HG02981 (cell line): Measurements from ENCODE around the gene DHRS4L2.
"Not testable (repeated sequence)": the region's sequence is repeated elsewhere in the genome, so short reads cannot be mapped to it uniquely, and the experiment has no call there.

Experiments
- ATAC-seq: cut with Tn5 transposase; IDR thresholded peaks from one replicate; pipeline ENCODE4 v1.9.1; 2021; ENCODE audit warnings: mild to moderate bottlenecking, moderate library complexity; ENCODE audit not compliant: unreplicated experiment

DHRS4L2 gene

GRCh38 chr14:23970283-23970659 lies 18.5 kb upstream of the DHRS4L2 start:
- ATAC-seq = not testable (repeated sequence)

GRCh38 chr14:23973178-23973577 lies 15.6 kb upstream of the DHRS4L2 start:
- ATAC-seq = not testable (repeated sequence)

GRCh38 chr14:23974041-23974440 lies 14.7 kb upstream of the DHRS4L2 start:
- ATAC-seq = not testable (repeated sequence)

- not testable (repeated sequence) for ATAC-seq
Observed at GRCh38 chr14:23977208-23977607, 11.5 kb upstream of the DHRS4L2 start.

- not testable (repeated sequence) for ATAC-seq
Observed at GRCh38 chr14:23981951-23982813, 6.5 kb upstream of the DHRS4L2 start.

- no peak for ATAC-seq
Observed at GRCh38 chr14:23984891-23985602, 3.7 kb upstream of the DHRS4L2 start.

- peak; percentile 19 for ATAC-seq
Observed at GRCh38 chr14:23988223-23988606, 514 bp upstream of the DHRS4L2 start.

- not testable (repeated sequence) for ATAC-seq
Observed at GRCh38 chr14:23989734-23990445, 1.2 kb downstream of the DHRS4L2 start.

- not testable (repeated sequence) for ATAC-seq
Observed at GRCh38 chr14:23990961-23991360, 2.2 kb downstream of the DHRS4L2 start.

- not testable (repeated sequence) for ATAC-seq
Observed at GRCh38 chr14:23993042-23993441, 4.3 kb downstream of the DHRS4L2 start.

GRCh38 chr14:23996009-23996408 lies 7.3 kb downstream of the DHRS4L2 start:
- ATAC-seq = not testable (repeated sequence)

GRCh38 chr14:23996825-23997224 lies 8.1 kb downstream of the DHRS4L2 start:
- ATAC-seq = not testable (repeated sequence)

GRCh38 chr14:23999640-24000039 lies 10.9 kb downstream of the DHRS4L2 start:
- not testable (repeated sequence) for ATAC-seq

- ATAC-seq = not testable (repeated sequence)
Observed at GRCh38 chr14:24001078-24001477, 12.3 kb downstream of the DHRS4L2 start.

GRCh38 chr14:24001679-24002078 lies 12.9 kb downstream of the DHRS4L2 start:
- not testable (repeated sequence) for ATAC-seq

- peak; percentile 18 for ATAC-seq
Observed at GRCh38 chr14:24006471-24006816, 17.7 kb downstream of the DHRS4L2 start.

- ATAC-seq = peak; percentile 68
Observed at GRCh38 chr14:24006817-24007652, 18.3 kb downstream of the DHRS4L2 start.

- no peak for ATAC-seq
Observed at GRCh38 chr14:24011051-24011450, 22.3 kb downstream of the DHRS4L2 start.

- ATAC-seq = not testable (repeated sequence)
Observed at GRCh38 chr14:24012726-24013273, 24.1 kb downstream of the DHRS4L2 start.
